HG02970 (cell line): ENCODE results near the gene HMCN2.

Experiments used
- ATAC-seq: cut with Tn5 transposase; IDR thresholded peaks from one replicate; pipeline ENCODE4 v1.9.1; 2021; ENCODE audit warnings: mild to moderate bottlenecking, moderate library complexity, moderate number of reproducible peaks; ENCODE audit not compliant: unreplicated experiment, low FRiP score

Gene HMCN2

GRCh38 chr9:130305381-130305780 is 39.8 kb downstream of the HMCN2 start:
- no peak for ATAC-seq

DNA sequence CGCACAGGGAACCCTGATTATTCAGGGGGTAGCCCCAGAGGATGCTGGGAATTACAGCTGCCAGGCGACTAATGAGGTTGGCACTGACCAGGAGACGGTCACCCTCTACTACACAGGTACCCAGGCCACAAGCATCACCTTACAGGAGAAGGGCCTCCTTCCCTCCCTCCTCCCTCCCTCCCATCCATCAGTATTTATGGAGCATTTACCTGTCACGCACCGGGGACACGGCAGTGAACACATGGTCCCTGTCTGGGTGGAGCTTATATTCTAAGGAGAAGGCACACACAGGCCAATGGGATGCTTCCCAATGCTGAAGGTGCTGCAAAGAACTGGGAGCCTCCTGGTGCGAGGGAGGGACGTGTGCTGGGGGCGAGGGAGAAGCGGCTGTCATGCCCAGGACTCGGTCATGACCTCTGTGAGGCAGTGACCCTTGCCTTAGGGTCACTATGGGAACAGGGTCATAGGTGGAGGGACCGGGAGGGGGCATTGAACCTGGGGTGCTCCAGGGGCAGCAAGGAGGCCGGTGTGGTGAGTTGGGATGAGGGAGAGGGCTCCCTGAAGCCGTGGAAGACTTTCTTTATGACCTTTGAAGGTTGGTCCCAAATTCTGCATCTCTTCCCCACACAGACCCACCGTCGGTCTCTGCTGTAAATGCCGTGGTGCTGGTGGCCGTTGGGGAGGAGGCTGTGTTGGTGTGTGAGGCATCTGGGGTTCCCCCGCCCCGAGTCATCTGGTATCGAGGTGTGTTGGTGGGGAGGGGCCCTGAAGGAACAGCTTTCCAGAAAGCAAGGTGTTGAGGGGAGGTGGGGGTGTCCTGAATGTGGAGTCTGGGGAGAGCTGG is 41.5 kb downstream of the HMCN2 start:
- ATAC-seq, result no peak

DNA sequence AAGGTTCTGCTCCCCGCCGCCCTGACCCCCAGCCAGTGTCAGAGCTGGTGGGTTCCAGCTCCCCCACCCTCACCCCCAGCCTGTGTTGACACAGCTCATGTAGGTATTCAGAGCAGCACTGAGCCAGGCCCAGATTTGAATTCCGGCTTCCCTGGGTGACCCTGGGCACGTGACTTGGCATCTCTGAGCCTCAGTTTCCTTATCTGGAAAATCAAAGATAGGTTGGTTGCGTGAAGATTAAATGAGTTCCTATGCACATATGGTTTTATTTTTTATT is 42.0 kb downstream of the HMCN2 start:
- ATAC-seq, result no peak

DNA sequence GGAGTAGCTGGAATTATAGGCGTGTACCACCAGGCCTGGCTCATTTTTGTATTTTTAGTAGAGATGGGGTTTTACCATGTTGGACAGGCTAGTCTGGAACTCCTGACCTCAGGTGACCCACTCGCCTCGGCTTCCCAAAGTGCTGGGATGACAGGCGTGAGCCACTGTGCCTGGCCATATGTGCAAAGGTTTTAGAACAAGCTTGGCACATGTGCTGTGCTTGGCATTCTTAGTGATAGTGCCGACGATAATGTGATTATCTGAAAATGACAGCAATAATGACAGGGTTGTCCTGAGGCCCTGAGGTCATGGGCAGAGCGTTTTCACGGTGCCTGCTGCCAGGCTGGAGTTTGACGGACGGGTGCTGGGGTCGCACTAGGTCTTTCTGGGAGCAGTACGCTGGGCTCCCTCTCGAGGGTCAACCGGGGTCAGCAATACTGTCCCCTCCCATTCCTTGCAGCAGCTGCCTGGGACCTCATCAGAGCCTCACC is 42.6 kb downstream of the HMCN2 start:
- ATAC-seq, result no peak

DNA sequence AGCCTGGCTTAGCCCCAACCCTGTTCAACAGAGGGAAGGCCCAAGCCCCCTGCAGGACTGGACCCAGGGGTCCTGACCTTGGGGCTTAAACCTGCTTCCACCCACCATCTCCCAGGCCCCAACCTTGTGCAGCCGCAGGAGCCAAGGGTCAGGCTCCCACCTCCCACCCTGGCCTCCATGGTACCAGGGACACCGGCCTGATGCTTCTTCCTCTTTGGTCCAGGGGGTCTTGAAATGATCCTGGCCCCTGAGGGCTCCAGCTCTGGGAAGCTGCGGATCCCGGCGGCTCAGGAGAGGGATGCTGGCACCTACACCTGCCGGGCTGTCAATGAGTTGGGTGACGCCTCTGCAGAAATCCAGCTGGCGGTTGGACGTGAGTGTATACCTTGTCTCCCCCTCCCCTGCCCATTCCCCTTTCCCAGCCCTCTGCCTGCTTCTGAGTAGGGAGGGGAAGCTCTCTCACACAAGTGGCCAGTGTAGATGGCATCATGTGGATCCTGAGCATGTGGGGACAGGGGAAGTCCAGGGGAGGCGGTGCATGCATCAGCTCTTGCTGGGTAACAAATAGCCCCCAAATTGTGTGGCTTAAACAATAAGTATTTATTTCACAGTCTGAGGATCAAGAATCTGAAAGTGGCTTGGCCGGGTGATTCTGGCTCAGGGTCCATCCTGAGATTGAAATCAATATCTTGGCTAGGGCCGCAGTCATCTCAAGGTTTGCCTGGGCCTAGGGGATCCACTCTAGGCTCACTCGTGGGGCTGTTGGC is 44.3 kb downstream of the HMCN2 start:
- no peak for ATAC-seq

- no peak for ATAC-seq
These were observed 44.9 kb downstream of the HMCN2 start for GRCh38 chr9:130310456-130310855.

- ATAC-seq, result no peak
These were observed 45.4 kb downstream of the HMCN2 start for GRCh38 chr9:130311003-130311402.

- ATAC-seq, result no peak
These were observed 46.0 kb downstream of the HMCN2 start for GRCh38 chr9:130311408-130312140.

- ATAC-seq, result no peak
These were observed 47.7 kb downstream of the HMCN2 start for GRCh38 chr9:130313103-130313858.

DNA sequence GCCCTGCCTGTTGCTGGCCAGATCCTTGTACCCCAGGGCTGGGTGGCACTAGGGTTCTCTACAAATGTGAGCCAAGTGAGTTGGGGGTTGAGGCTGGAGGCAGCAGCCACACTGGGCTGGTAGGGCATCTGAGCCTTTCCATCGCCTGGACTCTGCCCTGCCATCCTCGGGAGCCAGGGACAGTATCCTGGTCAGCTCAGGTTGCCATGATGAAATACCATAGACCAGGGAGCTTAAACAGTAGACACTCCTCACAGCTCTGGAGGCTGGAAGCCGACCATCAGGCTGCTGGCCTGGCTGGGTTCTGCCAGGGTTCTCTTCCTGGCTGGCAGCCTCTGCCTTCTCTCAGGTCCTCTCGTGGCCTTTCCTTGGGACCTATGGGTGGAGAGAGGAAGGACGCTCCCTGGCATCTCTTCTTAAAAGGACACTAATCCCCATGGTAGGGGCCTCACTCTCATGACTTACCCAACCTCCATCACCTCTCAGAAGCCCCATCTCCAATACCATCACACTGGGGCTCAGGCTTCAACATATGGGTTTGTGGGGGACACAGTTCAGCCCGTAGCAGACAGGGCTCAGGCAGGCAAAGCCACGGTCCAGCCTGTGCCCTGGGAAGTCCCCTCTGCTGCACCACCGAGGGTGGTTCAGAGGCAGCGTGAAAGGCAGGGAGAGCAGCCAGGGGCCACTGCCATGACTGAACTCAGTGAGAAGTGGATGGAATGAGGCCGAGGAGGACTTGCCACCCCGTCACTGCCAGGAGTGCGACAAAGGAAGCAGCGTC is 50.1 kb downstream of the HMCN2 start:
- ATAC-seq, result no peak

DNA sequence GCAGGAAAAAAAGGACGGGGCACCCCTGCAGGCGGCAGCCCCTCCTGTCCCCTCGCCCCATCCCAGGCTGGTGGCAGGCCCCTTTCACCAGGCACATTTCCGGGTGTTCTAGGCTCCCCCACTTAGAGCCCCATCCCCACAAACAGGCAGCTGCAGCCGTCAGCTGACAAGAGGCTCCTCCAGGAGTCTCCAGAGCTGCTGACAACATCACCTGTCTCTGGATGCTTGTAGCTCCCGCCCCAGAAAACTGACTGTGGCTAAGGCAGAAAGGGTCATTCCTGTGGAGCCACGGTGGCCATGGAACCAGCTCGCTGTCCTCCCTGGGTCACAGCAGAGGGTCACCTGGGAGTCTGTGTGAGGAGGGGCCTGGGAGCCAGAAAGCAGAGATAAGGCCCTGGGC is 50.9 kb downstream of the HMCN2 start:
- ATAC-seq, result no peak

DNA sequence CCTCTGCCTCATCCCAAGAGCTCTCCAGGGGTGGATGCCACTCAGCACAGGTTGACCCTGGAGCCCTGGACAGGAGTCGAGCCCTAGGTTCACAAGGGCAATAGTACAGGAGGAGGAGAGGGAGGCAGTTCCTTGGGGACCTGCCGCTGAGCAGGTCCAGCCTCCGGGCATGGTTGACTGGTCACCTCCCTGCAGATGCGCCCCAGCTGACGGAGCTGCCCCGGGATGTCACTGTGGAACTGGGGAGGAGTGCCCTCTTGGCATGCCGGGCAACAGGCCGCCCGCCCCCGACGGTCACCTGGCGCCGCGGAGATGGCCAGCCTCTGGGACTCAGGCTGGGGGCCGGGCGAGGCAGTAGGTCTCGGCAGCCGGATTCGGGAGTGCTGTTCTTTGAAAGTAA is 53.7 kb downstream of the HMCN2 start:
- no peak for ATAC-seq

DNA sequence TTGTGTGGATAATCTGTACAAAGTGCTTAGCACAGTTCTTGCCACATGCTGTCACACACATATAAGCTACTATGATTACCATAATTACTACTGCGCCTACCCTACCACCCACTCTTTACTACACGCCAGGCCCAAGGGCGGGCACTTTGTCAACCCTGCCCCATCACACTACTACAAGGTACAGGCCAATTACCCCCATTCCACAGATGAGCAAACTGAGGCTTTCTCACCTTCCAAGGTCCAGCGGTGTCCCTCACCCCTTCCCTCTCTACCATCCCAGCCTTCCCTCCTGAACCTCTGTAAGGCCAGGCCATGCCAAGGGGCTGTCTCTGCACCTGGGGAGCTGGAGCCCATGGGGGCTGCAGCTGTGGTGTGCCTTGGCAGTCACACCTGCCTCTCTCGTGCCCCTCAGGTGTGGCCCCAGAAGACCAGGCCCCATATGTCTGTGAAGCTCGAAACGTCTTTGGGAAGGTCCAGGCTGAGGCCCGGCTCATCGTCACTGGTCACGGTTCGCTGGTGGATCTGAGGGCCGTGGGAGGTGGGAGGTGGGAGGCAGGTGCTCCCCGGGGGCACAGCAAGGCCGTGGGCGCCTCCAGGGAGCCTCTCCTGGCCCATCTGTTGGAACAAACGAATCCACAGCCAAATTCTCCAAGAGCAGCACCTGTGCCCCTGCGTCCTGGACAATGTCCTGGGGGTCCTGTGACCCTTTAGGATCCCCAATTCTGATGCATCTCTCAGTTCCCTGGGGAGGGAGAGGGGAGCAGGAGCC is 54.6 kb downstream of the HMCN2 start:
- ATAC-seq, result no peak

- no peak for ATAC-seq
These were observed 55.3 kb downstream of the HMCN2 start for GRCh38 chr9:130320723-130321481.

- ATAC-seq, result no peak
These were observed 56.0 kb downstream of the HMCN2 start for GRCh38 chr9:130321539-130321938.

DNA sequence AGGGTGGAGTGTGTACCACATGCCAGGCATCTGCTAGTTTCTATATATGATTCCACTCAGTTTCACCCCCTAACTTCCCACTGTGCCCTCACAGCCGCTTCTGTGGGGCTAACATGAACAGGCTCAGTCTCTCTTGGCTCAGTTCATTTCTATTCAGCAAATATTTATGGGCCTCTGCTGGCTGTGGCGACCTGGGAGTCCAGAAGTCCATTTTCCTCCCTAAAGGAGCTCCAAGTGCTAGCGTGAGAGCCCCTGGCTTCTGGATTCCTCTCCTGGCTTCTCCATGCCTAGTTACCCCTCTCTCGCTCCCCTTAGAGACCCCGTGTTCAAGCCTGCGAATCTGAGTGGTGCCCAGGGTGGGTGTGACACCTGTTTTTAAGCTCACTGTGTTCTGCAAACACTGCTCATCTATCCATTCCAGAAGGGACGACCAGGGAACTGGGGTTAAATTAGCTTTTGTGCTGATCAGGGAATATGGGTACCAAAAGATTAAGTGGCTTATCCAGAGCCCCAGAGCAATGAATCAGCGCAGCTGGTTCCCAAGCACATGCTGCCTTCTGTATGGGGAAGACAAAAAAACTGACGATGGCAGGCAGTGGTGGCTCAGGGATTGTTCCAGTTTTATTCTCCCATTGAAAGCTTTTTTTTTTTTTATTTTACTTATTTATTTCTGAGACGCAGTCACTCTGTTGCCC is 57.6 kb downstream of the HMCN2 start:
- no peak for ATAC-seq

- no peak for ATAC-seq
These were observed 60.4 kb downstream of the HMCN2 start for GRCh38 chr9:130325921-130326320.
